GM18499 (cell line): ENCODE results near the gene RNF26.

Experiments used
- ATAC-seq: cut with Tn5 transposase; IDR thresholded peaks from one replicate; pipeline ENCODE4 v1.9.1; 2021; ENCODE audit warnings: moderate number of reproducible peaks; ENCODE audit not compliant: insufficient read depth, unreplicated experiment

The RNF26 gene

DNA sequence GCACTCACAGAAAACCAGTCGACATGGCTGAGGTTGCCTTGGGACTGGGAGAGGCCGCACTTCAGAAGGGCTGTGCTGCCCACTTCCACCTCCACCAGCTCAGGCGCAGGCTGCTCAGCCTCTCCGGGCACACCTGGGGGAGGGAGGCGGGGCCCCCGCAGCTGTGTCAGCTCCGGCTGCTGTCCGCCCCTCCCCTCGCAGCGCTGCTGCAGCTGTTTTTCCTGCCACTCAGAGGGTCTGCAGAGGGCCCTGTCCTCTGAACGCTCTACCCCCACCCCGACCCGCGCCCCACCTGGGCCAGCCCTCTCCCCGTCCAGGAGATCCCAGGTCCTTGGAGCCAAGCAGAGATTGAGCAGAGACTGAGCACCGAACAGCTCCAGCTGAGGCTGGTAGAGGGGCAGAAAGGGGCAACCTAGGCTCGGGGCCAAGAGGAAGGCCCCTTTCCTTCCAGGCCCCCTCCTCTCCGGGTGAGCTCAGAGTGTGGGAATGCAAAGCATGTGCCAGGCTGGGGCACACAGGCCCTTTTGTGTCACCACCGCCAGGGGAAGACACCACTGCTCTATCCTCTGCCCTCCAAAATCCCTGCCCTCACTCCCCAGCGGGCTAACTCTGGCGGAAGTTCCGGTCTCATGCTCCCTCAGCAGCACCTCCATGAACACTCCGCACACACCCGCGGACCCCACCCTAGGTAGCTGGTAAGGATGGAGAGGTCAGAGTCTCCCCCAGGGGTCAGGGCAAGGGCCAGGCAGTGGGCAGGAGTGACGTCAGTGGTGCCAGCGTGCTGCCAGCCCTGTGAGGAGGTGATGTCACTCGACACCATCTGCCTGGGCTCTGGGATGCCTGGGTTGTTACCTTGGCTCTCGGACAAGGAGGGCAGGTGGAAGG, 19.0 kb upstream of the RNF26 start:
- ATAC-seq, result no peak

DNA sequence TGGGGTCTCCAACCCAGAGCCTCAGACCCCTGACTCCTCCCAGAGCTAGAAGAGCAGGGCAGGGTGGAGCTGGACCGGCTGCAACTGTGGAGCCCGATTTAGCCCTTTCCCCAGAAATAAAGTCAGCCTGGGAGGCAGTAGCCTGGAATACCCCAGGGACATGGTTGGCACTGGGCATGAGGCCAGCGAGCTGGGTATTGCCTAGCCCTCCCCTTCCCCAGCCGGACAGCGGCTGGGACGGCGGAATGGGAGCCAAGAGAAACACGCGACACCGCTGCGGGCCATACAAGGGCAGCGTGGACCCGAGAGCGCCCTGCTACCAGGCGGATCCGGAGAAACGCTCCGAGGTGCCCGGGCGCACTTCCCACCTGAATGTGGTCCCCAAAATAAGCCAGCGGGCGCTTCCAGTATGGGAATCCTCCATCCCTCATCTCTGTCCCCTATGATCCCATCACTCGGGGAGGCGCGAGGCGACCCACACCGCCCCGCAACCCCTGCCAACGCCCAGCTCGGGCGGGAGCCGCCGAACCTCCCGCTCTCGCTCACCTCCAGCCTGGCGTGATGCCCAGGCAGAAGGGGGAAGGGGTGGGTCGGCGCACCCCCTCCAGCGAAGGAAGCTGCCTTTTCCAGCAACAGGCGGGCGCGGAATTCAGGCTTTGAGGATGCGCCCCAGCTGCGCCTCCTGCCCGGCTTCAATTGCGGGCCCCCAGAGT, 18.2 kb upstream of the RNF26 start:
- ATAC-seq, result no peak

DNA sequence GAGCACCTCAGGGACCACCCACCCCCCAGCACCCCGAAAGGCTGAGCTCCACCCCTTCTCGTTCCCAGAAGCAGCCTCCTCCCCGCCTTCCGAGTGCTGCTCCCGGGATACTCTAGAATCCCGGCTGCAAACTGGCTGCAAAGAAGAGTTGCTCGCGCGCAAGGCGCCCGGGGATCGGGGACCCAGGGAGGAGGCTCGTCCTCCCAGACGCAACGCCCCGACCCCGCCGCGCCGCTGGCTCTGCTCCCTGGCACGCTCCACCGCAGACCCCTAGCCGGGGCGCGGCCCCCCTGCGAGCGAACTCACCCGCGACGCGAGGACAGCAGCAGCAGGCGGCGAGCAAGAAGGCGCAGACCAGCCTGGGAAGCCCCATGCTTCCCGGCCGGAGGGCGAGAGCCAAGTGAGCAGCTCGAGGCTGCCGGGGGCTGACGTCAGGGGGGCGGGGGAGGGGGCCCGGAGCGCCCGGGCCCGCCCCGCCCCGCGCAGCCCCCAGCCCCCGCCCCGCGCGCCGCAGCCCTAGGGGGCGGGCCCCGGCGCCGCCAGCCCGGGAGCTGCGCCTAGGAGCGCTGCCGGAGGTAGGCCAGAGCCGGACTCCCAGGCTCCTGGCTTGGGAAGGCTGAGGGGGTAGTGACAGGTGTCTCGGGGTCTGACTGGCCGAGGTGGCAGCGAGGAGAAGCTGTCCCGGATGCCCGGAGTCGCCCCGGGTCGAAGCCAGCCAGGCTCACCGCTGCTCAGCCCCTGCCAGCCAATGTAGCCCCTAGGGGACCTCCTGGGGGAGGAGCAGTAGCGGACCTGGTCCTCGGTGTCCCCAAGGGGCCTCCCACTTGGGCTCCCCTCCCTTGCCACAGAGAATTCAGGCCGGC, 17.4 kb upstream of the RNF26 start, which contains the start of gene MCAM:
TSS of gene MCAM (minus strand) at position 402 of the 863 bp plus-strand sequence. CDS start at position 373, 29 bp downstream.
- no peak for ATAC-seq

DNA sequence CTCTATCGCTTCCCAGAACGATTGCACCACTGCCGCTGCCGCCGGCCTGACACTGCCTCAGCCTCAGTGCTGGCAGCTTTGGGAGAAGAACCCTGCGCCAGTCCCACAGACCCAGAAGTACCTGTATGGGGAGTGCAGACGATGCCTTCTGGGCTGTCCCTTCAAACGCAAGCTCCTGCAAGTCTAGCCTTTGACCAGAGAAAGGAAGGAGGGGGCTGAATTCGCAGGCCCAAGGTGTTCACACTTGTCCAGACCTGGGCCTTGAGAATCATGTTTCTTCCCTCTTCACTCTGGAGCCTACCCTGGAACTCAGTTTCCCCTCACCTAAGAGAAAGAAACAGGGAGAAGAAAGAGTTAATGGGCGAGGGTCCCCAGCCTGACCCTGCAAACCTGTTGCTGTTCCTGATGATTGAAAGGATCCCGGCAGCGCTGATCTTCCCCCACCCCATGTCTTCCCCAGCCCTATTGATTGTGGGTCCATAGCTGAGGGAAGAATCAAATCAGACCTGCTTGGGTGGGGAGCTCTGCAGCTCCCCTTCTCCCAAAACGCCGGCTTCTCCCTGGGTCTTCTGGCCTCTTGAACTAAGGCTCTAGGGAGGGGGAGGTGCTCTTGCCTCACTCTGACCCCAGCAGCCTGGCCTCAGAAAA, 16.6 kb upstream of the RNF26 start:
- ATAC-seq, result no peak

DNA sequence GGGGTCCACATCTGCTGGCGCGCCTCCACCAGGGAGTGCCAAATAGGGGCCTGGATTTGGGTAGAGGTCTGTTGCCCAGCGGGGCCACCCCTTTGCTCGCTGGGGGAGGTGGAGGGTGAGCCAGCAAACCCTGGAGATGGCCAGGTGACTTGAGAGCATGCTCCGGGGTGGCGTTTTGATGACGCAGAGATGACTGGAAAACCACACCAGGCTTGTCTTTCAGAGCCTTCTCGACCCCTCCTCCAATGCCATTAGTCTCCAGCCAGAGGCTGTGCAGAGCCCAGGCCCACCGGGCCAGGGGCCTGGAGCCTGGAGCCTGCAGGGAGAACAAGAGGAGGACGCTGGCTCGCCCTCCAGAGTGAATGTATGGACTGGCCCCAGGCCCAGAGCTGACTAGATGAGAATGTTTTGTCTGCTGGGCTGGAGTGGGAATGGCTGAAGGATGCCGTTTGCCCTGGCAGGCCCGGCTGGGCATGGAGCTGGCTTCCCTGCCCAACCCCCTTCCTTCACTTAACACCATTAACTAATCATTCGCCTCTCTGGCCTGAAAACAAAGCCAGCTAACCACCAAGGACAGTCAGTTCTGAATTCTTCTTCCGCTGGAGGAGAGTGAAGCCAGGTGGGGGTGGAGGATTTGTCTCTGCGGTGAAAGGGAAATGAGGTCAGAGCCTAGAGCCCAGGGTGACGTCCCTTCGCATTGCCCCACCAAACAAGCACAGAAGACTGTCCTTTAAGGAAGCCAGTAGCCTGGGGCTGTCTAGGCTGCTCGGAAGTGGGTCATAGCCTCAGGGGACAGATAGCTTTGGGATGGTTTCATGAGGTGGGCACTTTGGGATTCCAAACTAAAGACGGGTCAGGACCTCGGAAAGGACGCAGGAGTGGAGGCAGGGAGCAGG, 15.8 kb upstream of the RNF26 start:
- no peak for ATAC-seq

DNA sequence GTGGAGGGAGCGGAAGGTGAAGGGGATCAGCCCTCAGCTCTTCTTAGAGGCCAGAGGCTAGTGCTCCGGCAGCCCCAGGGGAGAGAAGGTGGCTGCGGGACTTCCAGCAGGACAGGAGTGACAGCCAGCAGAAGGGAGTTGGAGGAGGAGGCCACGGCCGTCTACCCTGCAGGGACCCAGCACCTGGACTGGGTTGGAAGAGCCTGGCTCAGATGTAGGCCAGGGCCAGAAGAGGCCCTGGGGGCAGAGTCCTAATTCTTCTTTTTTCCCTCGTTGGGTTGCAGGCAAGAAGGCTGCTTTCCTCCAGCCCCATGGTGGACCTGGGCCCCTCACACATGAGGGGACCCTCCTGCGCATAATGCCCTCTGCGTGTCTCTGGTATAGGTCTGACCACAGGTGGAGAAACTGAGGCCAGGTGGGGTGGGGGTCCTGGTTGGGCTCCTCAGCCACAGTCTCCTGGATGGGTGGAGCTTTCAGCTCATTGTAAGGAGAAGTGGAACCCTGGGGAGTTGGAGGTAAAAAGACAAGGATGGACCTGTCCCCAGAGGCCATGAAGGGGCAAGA, 15.1 kb upstream of the RNF26 start:
- ATAC-seq, result no peak

DNA sequence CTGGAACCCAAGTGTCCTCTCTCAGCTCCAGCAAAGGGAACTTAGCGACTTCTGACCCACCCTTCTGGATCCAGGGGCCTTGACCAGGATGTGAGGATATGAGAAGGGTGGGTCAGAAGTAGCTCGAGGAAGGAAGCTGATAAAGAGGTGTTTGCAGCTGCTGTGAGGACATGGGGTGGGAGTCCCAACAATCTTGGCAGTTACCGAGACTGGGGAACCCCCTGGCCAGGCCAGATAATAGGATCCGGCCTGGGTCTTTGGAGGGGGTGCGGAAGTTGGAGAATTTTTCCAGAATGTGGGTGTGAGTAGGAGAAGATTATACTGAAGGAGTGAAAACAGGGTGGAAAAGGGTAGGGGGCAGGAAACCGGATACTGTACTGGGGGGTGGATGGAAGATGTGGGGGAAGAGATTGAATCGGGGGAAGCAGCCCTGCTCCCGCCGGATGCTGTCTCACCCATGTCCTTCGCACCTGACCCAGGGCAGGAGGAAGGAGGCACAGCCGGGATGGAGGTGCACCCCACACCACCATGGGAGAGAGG, 14.6 kb upstream of the RNF26 start:
- ATAC-seq, result no peak

DNA sequence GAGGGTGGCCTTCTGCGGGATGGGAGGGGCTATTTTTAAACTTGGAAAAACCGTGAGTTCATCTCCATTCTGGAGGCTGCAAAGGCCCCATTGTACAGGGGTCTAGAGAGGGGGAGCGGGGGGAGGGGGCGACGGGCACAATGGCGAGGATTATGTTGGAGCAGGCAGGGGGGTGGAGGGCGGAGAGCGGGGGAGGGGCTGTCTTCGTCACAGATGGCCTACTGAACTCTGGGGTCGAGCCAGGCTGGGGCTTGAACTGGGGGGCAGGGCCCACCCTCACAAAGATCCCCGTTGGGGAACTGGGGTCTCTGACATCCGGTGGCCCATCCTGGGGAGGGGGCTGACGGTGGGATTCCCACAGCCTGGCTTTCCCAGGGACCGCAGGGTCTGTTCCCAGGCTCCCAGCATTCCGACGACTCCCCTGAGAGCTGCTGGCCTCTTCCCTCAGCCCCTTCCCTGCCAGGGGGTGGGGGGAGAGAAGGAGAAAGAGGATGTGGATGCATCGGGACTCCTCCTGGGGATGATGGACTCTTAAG, 14.0 kb upstream of the RNF26 start:
- no peak for ATAC-seq

DNA sequence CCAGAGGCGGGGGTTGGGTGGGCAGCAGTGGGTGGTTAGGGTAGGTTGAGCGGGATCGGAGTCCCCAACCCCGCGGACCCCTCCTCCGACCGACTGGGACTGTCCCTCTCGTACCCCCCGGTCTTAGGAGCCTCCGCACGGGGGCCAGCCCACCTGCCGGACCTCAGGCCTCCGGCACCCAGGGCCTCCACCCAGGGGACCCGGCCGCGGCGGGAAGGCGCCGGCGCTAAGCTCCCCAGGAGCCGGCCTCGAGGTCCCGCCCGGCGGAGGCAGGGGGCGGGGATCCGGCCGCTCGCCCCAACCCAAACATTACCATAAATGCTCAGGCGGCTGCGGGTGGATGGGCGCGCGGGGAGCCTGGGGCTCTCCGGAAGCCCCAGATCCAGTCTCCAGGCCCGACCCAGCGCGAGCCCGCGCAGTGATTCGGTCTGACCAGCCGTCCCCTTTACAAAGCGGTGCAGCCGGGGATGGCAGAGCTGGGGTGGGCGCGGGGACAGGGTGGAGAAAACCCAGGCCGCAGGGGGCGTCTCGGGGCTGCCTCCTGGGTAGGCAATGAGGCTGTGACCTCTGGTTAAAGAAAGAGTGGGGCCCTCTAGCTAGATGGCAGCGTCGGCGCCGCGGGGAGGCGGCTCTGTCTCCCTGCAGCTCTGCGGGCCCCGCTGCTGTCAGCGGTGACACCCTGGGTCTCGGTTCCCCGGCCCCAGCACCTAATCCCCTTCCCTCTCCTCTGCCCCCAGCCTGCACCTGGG, 13.4 kb upstream of the RNF26 start:
- no peak for ATAC-seq

DNA sequence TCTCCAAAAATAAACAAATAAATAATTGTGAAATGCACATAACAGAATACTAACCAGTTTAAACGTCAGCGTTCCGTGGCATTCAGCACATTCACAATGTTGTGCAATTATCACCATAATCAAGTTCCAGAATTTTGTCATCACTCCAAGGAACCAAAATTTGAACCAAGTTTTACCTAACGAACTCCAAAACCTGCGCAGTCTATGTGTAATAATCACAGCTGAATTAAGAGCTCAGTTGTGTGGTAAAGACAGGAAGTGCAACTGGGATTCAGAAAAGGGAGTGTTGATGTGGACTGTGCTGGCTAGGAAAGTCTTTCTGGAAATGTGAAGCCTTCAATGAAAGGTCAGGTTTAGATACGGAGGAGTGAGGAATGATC, 12.0 kb upstream of the RNF26 start:
- ATAC-seq, result no peak

DNA sequence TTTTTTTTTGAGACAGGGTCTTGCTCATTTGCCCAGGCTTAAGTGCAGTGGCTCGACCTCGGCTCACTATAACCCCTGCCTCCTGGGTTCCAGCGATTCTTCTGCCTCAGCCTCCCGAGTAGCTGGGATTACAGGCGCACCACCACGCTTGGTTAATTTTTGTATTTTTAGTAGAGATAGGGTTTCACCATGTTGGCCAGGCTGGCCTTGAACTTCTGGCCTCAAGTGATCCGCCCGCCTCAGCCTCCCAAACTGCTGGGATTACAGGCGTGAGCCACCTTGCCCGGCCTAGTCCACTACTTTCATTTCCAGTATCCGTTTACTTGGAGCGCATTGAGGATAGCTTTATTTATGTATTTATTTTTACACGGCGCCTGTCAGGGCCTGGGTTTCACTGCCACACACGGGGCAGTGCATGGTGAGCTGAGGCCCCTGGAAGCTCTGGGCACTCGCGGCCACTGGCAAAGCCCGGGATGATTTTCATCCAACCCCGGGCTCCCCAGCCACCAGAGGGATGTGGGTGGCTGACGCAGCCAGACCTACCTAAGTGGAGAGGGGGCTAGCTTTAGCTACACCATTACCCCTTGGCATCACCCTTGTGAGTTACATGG, 11.3 kb upstream of the RNF26 start:
- no peak for ATAC-seq

DNA sequence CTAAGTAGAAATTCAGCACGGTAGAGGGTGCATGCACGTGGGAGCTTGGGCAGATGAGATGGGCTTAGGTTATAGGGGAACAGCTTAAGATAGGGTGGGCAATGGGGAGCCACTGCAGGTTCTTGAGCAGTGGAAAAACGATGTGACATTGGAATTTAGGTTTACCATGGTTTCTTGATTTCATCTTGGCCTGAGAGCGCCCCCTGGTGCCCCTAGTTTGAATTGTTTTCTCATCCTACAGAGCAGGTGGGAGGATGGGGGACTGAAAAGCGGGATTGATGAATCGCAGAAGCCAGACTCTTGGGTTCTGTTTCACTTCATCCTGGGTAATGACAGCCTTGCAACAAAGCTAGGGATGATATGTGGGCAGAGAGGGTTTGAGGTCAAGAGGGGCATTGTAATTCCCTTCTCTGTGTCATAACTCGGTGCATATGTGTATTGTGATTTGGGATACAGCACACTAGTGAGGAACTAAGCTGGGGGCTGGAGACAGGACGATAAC, 10.7 kb upstream of the RNF26 start:
- ATAC-seq, result no peak

DNA sequence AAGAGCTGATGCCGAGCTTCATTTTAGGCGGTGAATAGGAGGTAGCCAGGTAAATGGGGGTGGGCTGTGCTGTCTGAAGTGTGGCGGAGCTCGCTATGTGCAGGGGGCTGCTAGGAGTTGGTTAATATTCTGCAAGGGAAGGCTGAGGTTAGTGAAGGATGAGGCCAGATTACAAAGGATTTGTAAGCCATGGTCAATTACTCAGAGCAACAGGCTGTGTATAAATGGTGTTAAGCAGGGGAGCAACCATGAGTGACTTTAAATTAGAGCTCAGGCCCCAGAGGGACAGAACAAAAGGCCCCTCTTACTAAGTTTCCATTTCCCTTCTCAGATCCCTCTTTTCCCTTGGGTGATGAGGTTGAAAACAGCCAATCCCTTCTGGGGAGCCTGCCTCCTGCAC, 10.1 kb upstream of the RNF26 start:
- ATAC-seq, result no peak

DNA sequence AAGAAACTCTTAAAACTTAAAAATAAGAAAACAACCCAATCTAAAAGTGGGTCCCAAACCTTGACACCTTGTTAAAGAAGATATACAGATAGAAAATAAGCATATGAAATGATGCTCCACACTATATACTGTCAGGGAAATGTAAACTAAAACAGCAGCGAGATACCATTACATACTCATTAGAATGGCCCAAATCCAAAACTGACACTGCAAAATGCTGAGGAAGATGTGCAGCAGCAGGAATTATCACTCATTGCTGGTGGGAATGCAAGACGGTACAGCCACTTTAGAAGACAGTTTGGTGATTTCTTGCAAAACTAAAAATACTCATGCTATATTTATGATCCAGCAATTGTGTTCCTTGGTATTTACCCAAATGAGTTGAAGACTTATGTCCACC, 5.0 kb upstream of the RNF26 start:
- no peak for ATAC-seq

DNA sequence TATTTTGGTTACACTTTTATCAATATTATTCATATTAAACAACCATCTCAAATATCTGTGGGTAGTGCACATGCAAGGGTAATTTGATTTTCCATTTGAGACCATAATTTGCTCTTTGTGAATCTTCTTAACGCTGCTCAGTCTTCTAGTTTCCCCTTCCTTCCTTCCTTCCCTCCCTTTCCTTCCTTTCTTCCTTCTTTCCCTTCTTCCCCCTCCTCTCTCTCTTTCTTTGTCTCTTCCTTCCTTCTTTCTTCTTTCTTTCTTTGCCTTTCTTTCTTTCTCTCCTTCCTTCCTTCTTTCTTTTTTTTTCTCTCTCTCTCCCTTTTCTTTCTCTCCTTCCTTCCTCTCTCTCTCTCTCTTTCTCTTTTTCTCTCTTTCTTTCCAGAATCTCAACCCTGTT, 4.1 kb upstream of the RNF26 start:
- no peak for ATAC-seq

DNA sequence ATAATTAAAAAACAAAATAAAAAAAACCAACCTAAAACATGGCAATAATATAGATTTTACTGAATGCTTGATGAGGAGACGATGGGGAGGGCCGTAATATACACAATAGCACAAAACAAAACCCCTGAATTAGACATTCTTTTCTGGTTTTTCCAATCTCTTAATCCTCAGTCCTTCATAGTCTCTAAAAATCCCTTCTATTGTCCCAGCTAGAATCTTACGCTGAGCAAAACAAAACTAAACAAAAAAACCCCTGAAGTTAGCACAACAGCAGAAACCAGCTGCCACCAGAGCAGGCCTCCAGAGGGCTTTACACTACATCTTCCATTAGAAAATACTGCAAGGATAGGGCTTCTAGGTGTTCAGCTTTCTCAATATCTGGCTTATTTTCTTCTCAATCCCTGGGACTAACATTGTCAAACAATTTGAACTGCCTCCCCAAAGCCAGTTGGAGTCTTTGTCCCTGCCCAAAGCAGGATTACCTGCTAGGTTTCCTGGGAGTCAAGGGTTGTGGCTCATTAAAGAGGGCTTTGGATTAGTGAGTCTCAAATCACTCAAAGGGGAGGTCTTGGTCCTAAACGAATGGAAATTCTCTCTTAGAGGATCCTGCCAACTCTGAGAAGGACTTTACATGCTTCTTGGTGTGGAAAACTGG, 2.1 kb upstream of the RNF26 start:
- ATAC-seq, result no peak
